CD4-positive, CD25-positive, alpha-beta regulatory T cell (primary cell): ENCODE data around the gene PRKAR2B. TPM values are rescaled to one million over a fixed set of nuclear protein-coding genes. Genes with fewer than 3 reads are reported as not detected.

Experiments used
- ATAC-seq, 2 donors: fragments of 150-1000 bp; cut with Tn5 transposase; one replicate each; pipeline ENCODE4 v1.10.0; 2021; ENCODE audit warnings: low read depth in 2 of 2, moderate number of reproducible peaks in 2 of 2, moderate library complexity in 1 of 2
- DNase-seq, 3 donors: peaks; one replicate each; pipeline versions ENCODE4 v3.0.0 to v3.0.0-alpha.2; 2012 to 2022; ENCODE audit warnings: mixed read lengths in 1 of 3
- H3K27ac ChIP-seq: one replicate; pipeline ENCODE4 v1.7.0; 2013; ENCODE audit warnings: mild to moderate bottlenecking, low read length; ENCODE audit not compliant: insufficient read depth, poor library complexity, severe bottlenecking
- H3K27me3 ChIP-seq: one replicate; pipeline ENCODE4 v1.7.0; 2013; ENCODE audit warnings: low read length; ENCODE audit not compliant: control insufficient read depth, insufficient read depth
- H3K36me3 ChIP-seq: one replicate; pipeline ENCODE4 v1.7.0; 2013; ENCODE audit warnings: mild to moderate bottlenecking, low read length, moderate library complexity; ENCODE audit not compliant: control insufficient read depth, insufficient read depth
- H3K4me1 ChIP-seq: 2 replicates; pipeline ENCODE4 v1.7.0; 2013; ENCODE audit warnings: mild to moderate bottlenecking, low read length; ENCODE audit not compliant: insufficient read depth, control insufficient read depth, poor library complexity, severe bottlenecking
- H3K4me3 ChIP-seq: one replicate; pipeline ENCODE4 v1.7.0; 2013; ENCODE audit warnings: low read depth, mild to moderate bottlenecking, low read length, moderate library complexity
- H3K9me3 ChIP-seq, 2 experiments: 1 replicate in 1 of 2; 2 replicates in 1 of 2; pipeline ENCODE4 v1.7.0; 2013; ENCODE audit warnings: low read length in 2 of 2, mild to moderate bottlenecking in 1 of 2, moderate library complexity in 1 of 2; ENCODE audit not compliant: control insufficient read depth in 2 of 2
- H3K27ac Mint-ChIP-seq, 3 donors: one replicate each; pipeline ENCODE4 v1.8.0; 2020 to 2022; ENCODE audit warnings: mild to moderate bottlenecking in 3 of 3, mixed read lengths in 3 of 3, moderate library complexity in 2 of 3
- H3K27me3 Mint-ChIP-seq: one replicate; pipeline ENCODE4 v1.8.0; 2022; ENCODE audit warnings: mild to moderate bottlenecking, mixed read lengths
- H3K36me3 Mint-ChIP-seq: one replicate; pipeline ENCODE4 v1.8.0; 2020; ENCODE audit warnings: mixed read lengths
- H3K4me1 Mint-ChIP-seq, 4 donors: one replicate each; pipeline ENCODE4 v1.8.0; 2020 to 2022; ENCODE audit warnings: mixed read lengths in 4 of 4, mild to moderate bottlenecking in 1 of 4
- H3K4me3 Mint-ChIP-seq, 4 donors: one replicate each; pipeline ENCODE4 v1.8.0; 2020 to 2022; ENCODE audit warnings: mild to moderate bottlenecking in 4 of 4, mixed read lengths in 4 of 4, moderate library complexity in 3 of 4
- H3K9me3 Mint-ChIP-seq, 7 donors: one replicate each; pipeline ENCODE4 v1.8.0; 2020 to 2022; ENCODE audit warnings: mixed read lengths in 7 of 7, mild to moderate bottlenecking in 3 of 7, moderate library complexity in 2 of 7
- polyA plus RNA-seq, 4 donors: library from polyadenylated mRNA; unstranded; fragments of 300-500 nt; fragmentation: Illumina TruSeq; gene quantifications; one replicate each; pipeline ENCODE4 v1.2.3, GENCODE V29; 2021
- total RNA-seq: library from RNA; stranded (reverse); gene quantifications from one replicate; pipeline ENCODE4 v1.2.3, GENCODE V29; 2022

The PRKAR2B gene
- total and polyA plus RNA-seq, 5 donors from 2014 or later, result 0.05 to 8.0 (median 0.11) TPM

DNA sequence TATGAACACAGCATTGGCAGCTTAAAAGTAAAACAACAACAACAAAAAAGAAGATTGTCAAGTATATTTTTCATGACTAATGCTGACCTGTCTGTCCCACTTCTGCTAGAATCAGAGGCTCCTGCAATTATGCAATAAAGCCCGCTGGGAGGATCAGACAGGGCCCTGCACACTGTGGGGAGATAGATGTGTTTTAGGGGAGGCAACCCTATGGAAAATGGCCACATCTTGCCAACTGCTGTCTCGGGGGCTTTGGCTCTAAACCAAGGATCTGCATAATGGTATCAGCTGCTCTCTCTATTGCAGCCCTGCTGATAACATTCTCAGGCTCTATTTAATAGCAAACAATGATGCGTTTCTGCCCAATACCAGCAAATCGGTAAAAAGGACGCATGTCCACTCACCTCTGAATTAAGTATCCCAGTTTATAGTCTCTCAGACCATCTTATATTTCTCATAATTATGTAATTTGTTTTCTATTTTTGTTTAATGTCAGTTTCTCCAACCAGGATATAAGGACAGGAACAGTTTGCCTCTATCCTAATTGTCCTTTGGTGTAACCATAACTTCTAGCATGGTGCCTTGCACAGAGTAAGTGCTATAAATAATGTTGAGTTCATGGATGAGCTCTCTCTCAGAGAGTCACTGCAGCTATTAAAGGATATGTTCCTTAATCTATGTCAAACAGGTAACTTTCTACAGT, 15.3 kb upstream of the PRKAR2B start:
- no peak overlapping the region for H3K4me3 ChIP-seq
- ATAC-seq (no peak), DNase-seq (no peak)
- H3K4me3 Mint-ChIP-seq, result no peak overlapping the region
- H3K27ac Mint-ChIP-seq, result no peak overlapping the region
- no peaks in the 10 kb centered on the region for H3K36me3 Mint-ChIP-seq
- H3K4me1 ChIP-seq, result no peaks in the 10 kb centered on the region
- H3K27me3 Mint-ChIP-seq, result peaks cover 36% of the 10 kb centered on the region
- no peaks in the 10 kb centered on the region for H3K4me1 Mint-ChIP-seq
- peaks cover 3% of the 10 kb centered on the region for H3K27me3 ChIP-seq
- no peaks in the 10 kb centered on the region for H3K9me3 ChIP-seq
- H3K36me3 ChIP-seq, result no peaks in the 10 kb centered on the region
- no peaks in the 10 kb centered on the region for H3K9me3 Mint-ChIP-seq
- H3K27ac ChIP-seq, result no peak overlapping the region

- ATAC-seq, result no peak
- H3K36me3 ChIP-seq, result no peaks in the 10 kb centered on the region
- Mint-ChIP-seq H3K9me3 (peaks cover 0 to 4% (median 0%) of the 10 kb centered on the region in 7 donors), H3K4me1 (no peaks in the 10 kb centered on the region), H3K4me3 (no peak overlapping the region), H3K27me3 (peaks cover 30% of the 10 kb centered on the region), H3K27ac (no peak overlapping the region), H3K36me3 (no peaks in the 10 kb centered on the region)
- H3K4me3 ChIP-seq, result no peak overlapping the region
- no peak for DNase-seq
- peaks cover 5% of the 10 kb centered on the region for H3K27me3 ChIP-seq
- H3K9me3 ChIP-seq, result no peaks in the 10 kb centered on the region
- H3K4me1 ChIP-seq, result no peaks in the 10 kb centered on the region
- no peak overlapping the region for H3K27ac ChIP-seq
Observed at GRCh38 chr7:107029764-107030286, 14.7 kb upstream of the PRKAR2B start.

DNA sequence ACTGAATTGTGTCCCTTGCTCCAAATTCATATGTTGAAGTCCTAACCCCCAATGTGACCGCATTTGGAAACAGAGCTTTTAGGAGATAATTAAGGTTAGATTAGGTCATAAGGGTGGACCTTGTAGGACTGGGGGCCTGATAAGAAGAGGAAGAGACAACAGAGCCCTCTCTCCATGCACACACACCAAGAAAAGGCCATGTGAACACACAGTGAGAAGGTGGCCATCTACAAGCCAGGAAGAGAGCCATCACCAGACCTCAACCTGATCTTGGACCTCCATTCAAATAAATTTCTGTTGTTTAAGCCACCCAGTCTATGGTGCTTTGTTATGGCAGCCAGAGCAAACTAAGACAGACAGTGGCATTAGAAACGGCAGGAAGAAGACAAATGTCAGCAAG, 12.5 kb upstream of the PRKAR2B start:
- Mint-ChIP-seq H3K4me1 (no peaks in the 10 kb centered on the region), H3K36me3 (no peaks in the 10 kb centered on the region), H3K27ac (no peak overlapping the region), H3K9me3 (peaks cover 0 to 6% (median 4%) of the 10 kb centered on the region in 7 donors), H3K4me3 (no peak overlapping the region), H3K27me3 (peaks cover 24% of the 10 kb centered on the region)
- Histone ChIP-seq H3K36me3 (no peaks in the 10 kb centered on the region), H3K4me1 (no peaks in the 10 kb centered on the region), H3K27me3 (peaks cover 5% of the 10 kb centered on the region), H3K9me3 (no peaks in the 10 kb centered on the region), H3K27ac (no peak overlapping the region), H3K4me3 (no peak overlapping the region)
- DNase-seq (no peak), ATAC-seq (no peak)

DNA sequence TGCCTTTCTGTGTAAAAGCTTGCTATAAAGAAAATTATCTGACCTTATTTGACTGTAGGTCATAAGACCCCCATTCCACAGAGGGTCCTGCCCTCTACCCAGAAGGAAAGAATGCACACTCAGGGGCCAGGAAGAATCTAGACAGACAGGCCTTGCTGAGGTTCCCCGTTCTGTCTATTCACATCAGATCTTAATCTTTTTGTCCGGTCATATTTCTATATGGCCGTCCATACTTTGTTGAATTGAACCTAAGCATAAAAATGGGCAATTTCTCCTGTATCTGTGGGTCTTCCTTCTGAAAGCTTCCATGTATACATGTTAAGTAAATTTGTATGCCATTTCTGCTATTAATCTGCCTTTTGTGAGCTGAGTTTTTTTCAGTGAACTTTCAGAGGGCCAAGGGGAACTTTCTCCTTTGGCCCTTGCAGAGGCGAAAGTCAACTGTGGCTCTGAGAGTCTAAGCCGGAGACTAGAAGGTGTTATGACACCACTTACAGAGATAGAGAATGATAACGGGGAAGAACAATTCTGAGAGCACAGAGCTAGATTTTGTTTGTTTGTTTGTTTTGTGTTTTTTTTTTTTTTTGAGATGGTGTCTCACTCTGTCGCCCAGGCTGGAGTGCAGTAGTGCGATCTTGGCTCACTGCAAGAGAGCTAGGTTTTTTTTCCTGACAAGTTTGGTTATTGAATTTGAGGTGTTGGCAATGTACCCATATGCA, 11.6 kb upstream of the PRKAR2B start:
- DNase-seq, result no peak
- H3K27ac ChIP-seq, result no peak overlapping the region
- no peak overlapping the region for H3K4me3 ChIP-seq
- no peak overlapping the region for H3K27ac Mint-ChIP-seq
- peaks cover 0 to 6% (median 4%) of the 10 kb centered on the region in 7 donors for H3K9me3 Mint-ChIP-seq
- ATAC-seq, result no peak
- no peaks in the 10 kb centered on the region for H3K4me1 Mint-ChIP-seq
- no peak overlapping the region for H3K4me3 Mint-ChIP-seq
- no peaks in the 10 kb centered on the region for H3K36me3 Mint-ChIP-seq
- H3K4me1 ChIP-seq, result no peaks in the 10 kb centered on the region
- H3K36me3 ChIP-seq, result no peaks in the 10 kb centered on the region
- peaks cover 4% of the 10 kb centered on the region for H3K27me3 ChIP-seq
- H3K27me3 Mint-ChIP-seq, result peaks cover 24% of the 10 kb centered on the region
- no peaks in the 10 kb centered on the region for H3K9me3 ChIP-seq

DNA sequence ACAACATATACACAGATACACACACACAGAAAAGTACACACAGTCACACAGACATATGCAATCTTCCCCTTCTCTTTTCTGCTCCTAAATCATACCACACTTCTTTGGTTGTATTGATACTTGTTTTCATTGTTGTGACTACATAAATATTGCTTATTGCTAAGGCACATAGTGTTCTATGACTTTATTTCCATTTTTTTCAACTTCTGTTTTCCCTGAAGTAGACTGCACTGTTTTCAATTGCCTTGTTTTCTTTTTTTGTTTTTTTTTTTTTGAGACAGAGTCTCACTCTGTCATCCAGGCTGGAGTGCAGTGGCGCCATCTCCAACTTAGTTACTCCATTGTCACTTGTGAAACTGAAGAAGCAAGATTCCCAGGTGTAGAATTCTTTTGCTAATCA, 10.0 kb upstream of the PRKAR2B start:
- Mint-ChIP-seq H3K4me1 (no peaks in the 10 kb centered on the region), H3K27me3 (peaks cover 29% of the 10 kb centered on the region), H3K4me3 (no peak overlapping the region), H3K27ac (no peak overlapping the region), H3K9me3 (peaks cover 0 to 6% (median 4%) of the 10 kb centered on the region in 7 donors), H3K36me3 (no peaks in the 10 kb centered on the region)
- H3K9me3 ChIP-seq, result no peaks in the 10 kb centered on the region
- DNase-seq (no peak), ATAC-seq (no peak)
- no peaks in the 10 kb centered on the region for H3K36me3 ChIP-seq
- H3K4me1 ChIP-seq, result no peaks in the 10 kb centered on the region
- H3K27ac ChIP-seq, result no peak overlapping the region
- H3K4me3 ChIP-seq, result no peak overlapping the region
- peaks cover 4% of the 10 kb centered on the region for H3K27me3 ChIP-seq

GRCh38 chr7:107035446-107035845, 9.1 kb upstream of the PRKAR2B start:
- H3K27ac Mint-ChIP-seq, result no peak overlapping the region
- H3K36me3 Mint-ChIP-seq, result no peaks in the 10 kb centered on the region
- no peaks in the 10 kb centered on the region for H3K4me1 ChIP-seq

DNA sequence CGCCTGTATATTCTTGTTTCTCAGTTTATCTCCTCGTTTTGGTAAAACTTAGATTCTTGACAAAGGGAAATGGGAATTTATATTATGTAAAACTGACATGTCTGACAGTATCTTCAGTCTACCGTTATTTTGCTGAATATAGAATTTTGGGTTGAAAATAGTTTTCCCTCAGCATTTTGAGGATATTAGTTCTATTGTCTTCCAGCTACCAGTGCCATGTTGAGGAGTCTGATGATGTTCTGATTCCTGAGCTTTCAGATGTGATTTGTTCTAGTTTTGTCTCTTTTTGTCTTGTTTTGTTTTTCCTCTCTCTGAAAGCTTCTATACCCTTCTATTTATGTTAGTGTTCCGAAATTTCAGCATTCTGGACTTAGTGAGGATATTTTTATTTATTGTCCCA, 8.0 kb upstream of the PRKAR2B start:
- H3K27me3 Mint-ChIP-seq, result peaks cover 30% of the 10 kb centered on the region
- H3K4me3 ChIP-seq, result no peak overlapping the region

More at GRCh38 chr7:107035446-107035845, 9.1 kb upstream of the PRKAR2B start:
- Mint-ChIP-seq H3K4me3 (no peak overlapping the region), H3K4me1 (no peaks in the 10 kb centered on the region), H3K9me3 (peaks cover 0 to 6% (median 4%) of the 10 kb centered on the region in 7 donors), H3K27me3 (peaks cover 28% of the 10 kb centered on the region)
- Histone ChIP-seq H3K36me3 (no peaks in the 10 kb centered on the region), H3K27me3 (peaks cover 4% of the 10 kb centered on the region), H3K9me3 (no peaks in the 10 kb centered on the region), H3K27ac (no peak overlapping the region), H3K4me3 (no peak overlapping the region)
- no peak for ATAC-seq
- no peak for DNase-seq

More for the DNA sequence above, 8.0 kb upstream of the PRKAR2B start:
- no peaks in the 10 kb centered on the region for H3K9me3 ChIP-seq
- peaks cover 4% of the 10 kb centered on the region for H3K27me3 ChIP-seq
- H3K36me3 ChIP-seq, result no peaks in the 10 kb centered on the region
- H3K27ac Mint-ChIP-seq, result no peak overlapping the region
- H3K9me3 Mint-ChIP-seq, result peaks cover 0 to 6% (median 4%) of the 10 kb centered on the region in 7 donors
- H3K4me3 Mint-ChIP-seq, result no peak overlapping the region
- no peaks in the 10 kb centered on the region for H3K36me3 Mint-ChIP-seq
- DNase-seq (no peak), ATAC-seq (no peak)
- H3K4me1 ChIP-seq, result no peaks in the 10 kb centered on the region
- H3K4me1 Mint-ChIP-seq, result no peaks in the 10 kb centered on the region
- H3K27ac ChIP-seq, result no peak overlapping the region
